HEK293 (cell line): ENCODE data around the gene CCDC14.

Experiments used
- IKZF3 ChIP-seq: fragments of 450-650 bp; IDR thresholded peaks from 2 replicates; pipeline ENCODE4 v1.5.0; 2018; ENCODE audit warnings: missing biosample characterization, mild to moderate bottlenecking, missing genetic modification characterization, moderate library complexity
- SP2 ChIP-seq: fragments of 450-650 bp; formaldehyde crosslinking; IDR thresholded peaks from 2 replicates; pipeline ENCODE4 v1.5.1; 2016; ENCODE audit warnings: missing biosample characterization, missing genetic modification characterization
- SP3 ChIP-seq: fragments of 450-650 bp; formaldehyde crosslinking; IDR thresholded peaks from 2 replicates; pipeline ENCODE4 v1.5.1; 2016; ENCODE audit warnings: missing biosample characterization, missing genetic modification characterization
- TRIM28 ChIP-seq: IDR thresholded peaks from 2 replicates; pipeline ENCODE4 v1.6.1; 2011; ENCODE audit warnings: low read length, control low read depth, borderline replicate concordance
- WT1 ChIP-seq: fragments of 450-650 bp; formaldehyde crosslinking; IDR thresholded peaks from 2 replicates; pipeline ENCODE4 v1.5.1; 2016; ENCODE audit warnings: missing biosample characterization, missing genetic modification characterization
- ZBTB17 ChIP-seq: fragments of 450-650 bp; formaldehyde crosslinking; IDR thresholded peaks from 2 replicates; pipeline ENCODE4 v1.5.1; 2016; ENCODE audit warnings: missing biosample characterization, missing genetic modification characterization
- ZBTB20 ChIP-seq: fragments of 450-650 bp; formaldehyde crosslinking; IDR thresholded peaks from 2 replicates; pipeline ENCODE4 v1.5.1; 2016; ENCODE audit warnings: missing biosample characterization, missing genetic modification characterization
- ZBTB8A ChIP-seq: fragments of 450-650 bp; formaldehyde crosslinking; IDR thresholded peaks from 2 replicates; pipeline ENCODE4 v1.5.1; 2016; ENCODE audit warnings: missing biosample characterization, missing genetic modification characterization
- ZNF121 ChIP-seq: fragments of 450-650 bp; formaldehyde crosslinking; IDR thresholded peaks from 2 replicates; pipeline ENCODE4 v1.5.1; 2016; ENCODE audit warnings: missing biosample characterization, missing genetic modification characterization
- ZNF184 ChIP-seq: fragments of 450-650 bp; IDR thresholded peaks from 2 replicates; pipeline ENCODE4 v1.5.1; 2018; ENCODE audit warnings: missing biosample characterization, mild to moderate bottlenecking, missing genetic modification characterization
- ZNF19 ChIP-seq: fragments of 450-650 bp; formaldehyde crosslinking; IDR thresholded peaks from 2 replicates; pipeline ENCODE4; 2016; ENCODE audit warnings: missing biosample characterization, missing genetic modification characterization, low read depth
- ZNF223 ChIP-seq: fragments of 450-650 bp; formaldehyde crosslinking; IDR thresholded peaks from 2 replicates; pipeline ENCODE4 v1.5.1; 2016; ENCODE audit warnings: missing biosample characterization, missing genetic modification characterization
- ZNF248 ChIP-seq: fragments of 450-650 bp; formaldehyde crosslinking; IDR thresholded peaks from 2 replicates; pipeline ENCODE4 v1.5.1; 2017; ENCODE audit warnings: missing biosample characterization, missing genetic modification characterization
- ZNF266 ChIP-seq: fragments of 450-650 bp; formaldehyde crosslinking; IDR thresholded peaks from 2 replicates; pipeline ENCODE4 v1.5.1; 2016; ENCODE audit warnings: missing biosample characterization, missing genetic modification characterization, low read depth
- ZNF324 ChIP-seq: fragments of 450-650 bp; formaldehyde crosslinking; IDR thresholded peaks from 2 replicates; pipeline ENCODE4 v1.5.1; 2016; ENCODE audit warnings: missing biosample characterization, missing genetic modification characterization
- ZNF529 ChIP-seq: fragments of 450-650 bp; formaldehyde crosslinking; IDR thresholded peaks from 2 replicates; pipeline ENCODE4 v1.5.1; 2017; ENCODE audit warnings: missing genetic modification characterization, missing biosample characterization; ENCODE audit not compliant: insufficient replicate concordance
- ZNF549 ChIP-seq: fragments of 450-650 bp; IDR thresholded peaks from 2 replicates; pipeline ENCODE4 v1.5.1; 2018; ENCODE audit warnings: missing biosample characterization, missing genetic modification characterization, mild to moderate bottlenecking, inconsistent platforms, moderate library complexity
- ZNF596 ChIP-seq: fragments of 450-650 bp; IDR thresholded peaks from 2 replicates; pipeline ENCODE4 v1.5.0; 2018; ENCODE audit warnings: missing biosample characterization, mild to moderate bottlenecking, missing genetic modification characterization, moderate library complexity
- ZNF624 ChIP-seq: fragments of 450-650 bp; formaldehyde crosslinking; IDR thresholded peaks from 2 replicates; pipeline ENCODE4 v1.5.1; 2017; ENCODE audit warnings: missing biosample characterization, missing genetic modification characterization
- ZNF660 ChIP-seq: fragments of 450-650 bp; IDR thresholded peaks from 2 replicates; pipeline ENCODE4 v1.5.1; 2018; ENCODE audit warnings: missing biosample characterization, mild to moderate bottlenecking, missing genetic modification characterization
- ZNF768 ChIP-seq: fragments of 450-650 bp; formaldehyde crosslinking; IDR thresholded peaks from 2 replicates; pipeline ENCODE4 v1.5.1; 2018; ENCODE audit warnings: missing biosample characterization, mild to moderate bottlenecking, missing genetic modification characterization
- ZNF830 ChIP-seq: fragments of 450-650 bp; IDR thresholded peaks from 2 replicates; pipeline ENCODE4 v1.5.0; 2018; ENCODE audit warnings: missing biosample characterization, missing genetic modification characterization, low read depth, mild to moderate bottlenecking, moderate library complexity
- ZSCAN30 ChIP-seq: fragments of 450-650 bp; IDR thresholded peaks from 2 replicates; pipeline ENCODE4 v1.5.1; 2018; ENCODE audit warnings: missing biosample characterization, mild to moderate bottlenecking, missing genetic modification characterization, moderate library complexity
- ZXDB ChIP-seq: fragments of 450-650 bp; formaldehyde crosslinking; IDR thresholded peaks from 2 replicates; pipeline ENCODE4 v1.5.1; 2016; ENCODE audit warnings: missing biosample characterization, missing genetic modification characterization
- TF ChIP-seq, protein P1 (sequence below): fragments of 450-650 bp; formaldehyde crosslinking; IDR thresholded peaks from 2 replicates; pipeline ENCODE4 v1.5.1; 2016; ENCODE audit warnings: missing biosample characterization, missing genetic modification characterization, borderline replicate concordance
- TF ChIP-seq, protein P2 (sequence below): fragments of 450-650 bp; formaldehyde crosslinking; optimal IDR thresholded peaks from 2 replicates; pipeline ENCODE3; 2016; ENCODE audit warnings: missing biosample characterization, mild to moderate bottlenecking, missing genetic modification characterization
- TF ChIP-seq, protein P3 (sequence below): fragments of 450-650 bp; formaldehyde crosslinking; IDR thresholded peaks from 2 replicates; pipeline ENCODE4 v1.5.1; 2016; ENCODE audit warnings: missing biosample characterization, missing genetic modification characterization
- TF ChIP-seq, protein P4 (sequence below): fragments of 450-650 bp; formaldehyde crosslinking; IDR thresholded peaks from 2 replicates; pipeline ENCODE4 v1.5.1; 2016; ENCODE audit warnings: missing biosample characterization, missing genetic modification characterization, low read depth
- TF ChIP-seq, protein P5 (sequence below): fragments of 450-650 bp; formaldehyde crosslinking; IDR thresholded peaks from 2 replicates; pipeline ENCODE4 v1.5.1; 2016; ENCODE audit warnings: missing biosample characterization, missing genetic modification characterization
- TF ChIP-seq, protein P6 (sequence below): fragments of 450-650 bp; formaldehyde crosslinking; IDR thresholded peaks from 2 replicates; pipeline ENCODE4 v1.5.1; 2017; ENCODE audit warnings: missing biosample characterization, missing genetic modification characterization

The CCDC14 gene

DNA sequence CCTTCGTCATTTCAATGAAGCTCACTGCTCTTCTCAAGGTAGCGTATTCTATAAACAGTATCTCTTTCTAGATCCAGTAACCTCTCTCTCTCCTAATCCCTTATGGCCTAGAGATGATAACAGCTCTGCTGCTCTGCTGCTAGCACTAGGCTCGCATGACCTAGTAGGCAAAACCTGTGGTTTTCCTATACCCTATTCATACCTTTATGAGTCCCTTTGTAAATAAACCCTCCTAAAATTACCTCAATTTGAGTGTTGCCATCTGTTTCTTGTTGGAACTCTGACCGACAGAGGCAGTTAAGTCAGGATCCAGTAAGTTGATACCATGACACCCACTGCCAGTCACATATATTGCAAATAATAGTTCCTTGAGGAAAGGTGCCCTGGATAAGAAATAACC is 7.3 kb downstream of the CCDC14 start (continued):
- TF ChIP-seq, protein P1, sequence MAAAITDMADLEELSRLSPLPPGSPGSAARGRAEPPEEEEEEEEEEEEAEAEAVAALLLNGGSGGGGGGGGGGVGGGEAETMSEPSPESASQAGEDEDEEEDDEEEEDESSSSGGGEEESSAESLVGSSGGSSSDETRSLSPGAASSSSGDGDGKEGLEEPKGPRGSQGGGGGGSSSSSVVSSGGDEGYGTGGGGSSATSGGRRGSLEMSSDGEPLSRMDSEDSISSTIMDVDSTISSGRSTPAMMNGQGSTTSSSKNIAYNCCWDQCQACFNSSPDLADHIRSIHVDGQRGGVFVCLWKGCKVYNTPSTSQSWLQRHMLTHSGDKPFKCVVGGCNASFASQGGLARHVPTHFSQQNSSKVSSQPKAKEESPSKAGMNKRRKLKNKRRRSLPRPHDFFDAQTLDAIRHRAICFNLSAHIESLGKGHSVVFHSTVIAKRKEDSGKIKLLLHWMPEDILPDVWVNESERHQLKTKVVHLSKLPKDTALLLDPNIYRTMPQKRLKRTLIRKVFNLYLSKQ (tag by site-specific recombination): no peak
- TF ChIP-seq ZBTB20 (tag by site-specific recombination): no peak
- TF ChIP-seq ZNF768: no peak
- no peak for TF ChIP-seq ZNF184 (tag by site-specific recombination)
- TF ChIP-seq, protein P2, sequence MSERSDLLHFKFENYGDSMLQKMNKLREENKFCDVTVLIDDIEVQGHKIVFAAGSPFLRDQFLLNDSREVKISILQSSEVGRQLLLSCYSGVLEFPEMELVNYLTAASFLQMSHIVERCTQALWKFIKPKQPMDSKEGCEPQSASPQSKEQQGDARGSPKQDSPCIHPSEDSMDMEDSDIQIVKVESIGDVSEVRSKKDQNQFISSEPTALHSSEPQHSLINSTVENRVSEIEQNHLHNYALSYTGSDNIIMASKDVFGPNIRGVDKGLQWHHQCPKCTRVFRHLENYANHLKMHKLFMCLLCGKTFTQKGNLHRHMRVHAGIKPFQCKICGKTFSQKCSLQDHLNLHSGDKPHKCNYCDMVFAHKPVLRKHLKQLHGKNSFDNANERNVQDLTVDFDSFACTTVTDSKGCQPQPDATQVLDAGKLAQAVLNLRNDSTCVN (tag by site-specific recombination): no peak
- TF ChIP-seq ZNF266 (tag by site-specific recombination): no peak
- no peak for TF ChIP-seq ZNF529 (tag by site-specific recombination)
- TF ChIP-seq ZSCAN30 (tag by site-specific recombination): no peak
- TF ChIP-seq ZNF660 (tag by site-specific recombination): no peak
- no peak for TF ChIP-seq ZNF248 (tag by site-specific recombination)
- TF ChIP-seq, protein P3, sequence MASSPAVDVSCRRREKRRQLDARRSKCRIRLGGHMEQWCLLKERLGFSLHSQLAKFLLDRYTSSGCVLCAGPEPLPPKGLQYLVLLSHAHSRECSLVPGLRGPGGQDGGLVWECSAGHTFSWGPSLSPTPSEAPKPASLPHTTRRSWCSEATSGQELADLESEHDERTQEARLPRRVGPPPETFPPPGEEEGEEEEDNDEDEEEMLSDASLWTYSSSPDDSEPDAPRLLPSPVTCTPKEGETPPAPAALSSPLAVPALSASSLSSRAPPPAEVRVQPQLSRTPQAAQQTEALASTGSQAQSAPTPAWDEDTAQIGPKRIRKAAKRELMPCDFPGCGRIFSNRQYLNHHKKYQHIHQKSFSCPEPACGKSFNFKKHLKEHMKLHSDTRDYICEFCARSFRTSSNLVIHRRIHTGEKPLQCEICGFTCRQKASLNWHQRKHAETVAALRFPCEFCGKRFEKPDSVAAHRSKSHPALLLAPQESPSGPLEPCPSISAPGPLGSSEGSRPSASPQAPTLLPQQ (tag by site-specific recombination): no peak
- no peak for TF ChIP-seq ZNF19 (tag by site-specific recombination)
- TF ChIP-seq ZNF324 (tag by site-specific recombination): no peak
- TF ChIP-seq, protein P4, sequence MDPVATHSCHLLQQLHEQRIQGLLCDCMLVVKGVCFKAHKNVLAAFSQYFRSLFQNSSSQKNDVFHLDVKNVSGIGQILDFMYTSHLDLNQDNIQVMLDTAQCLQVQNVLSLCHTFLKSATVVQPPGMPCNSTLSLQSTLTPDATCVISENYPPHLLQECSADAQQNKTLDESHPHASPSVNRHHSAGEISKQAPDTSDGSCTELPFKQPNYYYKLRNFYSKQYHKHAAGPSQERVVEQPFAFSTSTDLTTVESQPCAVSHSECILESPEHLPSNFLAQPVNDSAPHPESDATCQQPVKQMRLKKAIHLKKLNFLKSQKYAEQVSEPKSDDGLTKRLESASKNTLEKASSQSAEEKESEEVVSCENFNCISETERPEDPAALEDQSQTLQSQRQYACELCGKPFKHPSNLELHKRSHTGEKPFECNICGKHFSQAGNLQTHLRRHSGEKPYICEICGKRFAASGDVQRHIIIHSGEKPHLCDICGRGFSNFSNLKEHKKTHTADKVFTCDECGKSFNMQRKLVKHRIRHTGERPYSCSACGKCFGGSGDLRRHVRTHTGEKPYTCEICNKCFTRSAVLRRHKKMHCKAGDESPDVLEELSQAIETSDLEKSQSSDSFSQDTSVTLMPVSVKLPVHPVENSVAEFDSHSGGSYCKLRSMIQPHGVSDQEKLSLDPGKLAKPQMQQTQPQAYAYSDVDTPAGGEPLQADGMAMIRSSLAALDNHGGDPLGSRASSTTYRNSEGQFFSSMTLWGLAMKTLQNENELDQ (tag by site-specific recombination): no peak
- no peak for TF ChIP-seq ZNF830 (tag by site-specific recombination)
- TF ChIP-seq ZNF549 (tag by site-specific recombination): 0 out of 2 replicates have a peak, but pooled peaks have one; percentile 2
- TF ChIP-seq, protein P5, sequence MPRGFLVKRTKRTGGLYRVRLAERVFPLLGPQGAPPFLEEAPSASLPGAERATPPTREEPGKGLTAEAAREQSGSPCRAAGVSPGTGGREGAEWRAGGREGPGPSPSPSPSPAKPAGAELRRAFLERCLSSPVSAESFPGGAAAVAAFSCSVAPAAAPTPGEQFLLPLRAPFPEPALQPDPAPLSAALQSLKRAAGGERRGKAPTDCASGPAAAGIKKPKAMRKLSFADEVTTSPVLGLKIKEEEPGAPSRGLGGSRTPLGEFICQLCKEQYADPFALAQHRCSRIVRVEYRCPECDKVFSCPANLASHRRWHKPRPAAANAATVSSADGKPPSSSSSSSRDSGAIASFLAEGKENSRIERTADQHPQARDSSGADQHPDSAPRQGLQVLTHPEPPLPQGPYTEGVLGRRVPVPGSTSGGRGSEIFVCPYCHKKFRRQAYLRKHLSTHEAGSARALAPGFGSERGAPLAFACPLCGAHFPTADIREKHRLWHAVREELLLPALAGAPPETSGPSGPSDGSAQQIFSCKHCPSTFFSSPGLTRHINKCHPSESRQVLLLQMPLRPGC (tag by site-specific recombination): no peak
- TF ChIP-seq TRIM28: no peak
- TF ChIP-seq ZXDB (tag by site-specific recombination): peak; percentile 60
- no peak for TF ChIP-seq ZNF223 (tag by site-specific recombination)
- TF ChIP-seq SP2 (tag by site-specific recombination): no peak
- TF ChIP-seq ZNF121 (tag by site-specific recombination): no peak
- TF ChIP-seq IKZF3 (tag by site-specific recombination): no peak
- no peak for TF ChIP-seq SP3 (tag by site-specific recombination)
- no peak for TF ChIP-seq ZNF596 (tag by site-specific recombination)
- no peak for TF ChIP-seq ZBTB17
- no peak for TF ChIP-seq ZBTB8A
- TF ChIP-seq ZNF624 (tag by site-specific recombination): no peak
- TF ChIP-seq, protein P6, sequence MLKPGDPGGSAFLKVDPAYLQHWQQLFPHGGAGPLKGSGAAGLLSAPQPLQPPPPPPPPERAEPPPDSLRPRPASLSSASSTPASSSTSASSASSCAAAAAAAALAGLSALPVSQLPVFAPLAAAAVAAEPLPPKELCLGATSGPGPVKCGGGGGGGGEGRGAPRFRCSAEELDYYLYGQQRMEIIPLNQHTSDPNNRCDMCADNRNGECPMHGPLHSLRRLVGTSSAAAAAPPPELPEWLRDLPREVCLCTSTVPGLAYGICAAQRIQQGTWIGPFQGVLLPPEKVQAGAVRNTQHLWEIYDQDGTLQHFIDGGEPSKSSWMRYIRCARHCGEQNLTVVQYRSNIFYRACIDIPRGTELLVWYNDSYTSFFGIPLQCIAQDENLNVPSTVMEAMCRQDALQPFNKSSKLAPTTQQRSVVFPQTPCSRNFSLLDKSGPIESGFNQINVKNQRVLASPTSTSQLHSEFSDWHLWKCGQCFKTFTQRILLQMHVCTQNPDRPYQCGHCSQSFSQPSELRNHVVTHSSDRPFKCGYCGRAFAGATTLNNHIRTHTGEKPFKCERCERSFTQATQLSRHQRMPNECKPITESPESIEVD (tag by site-specific recombination): peak; percentile 34; the same call in 1 of the 2 replicates
- peak; percentile 47; the same call in 1 of the 2 replicates for TF ChIP-seq WT1 (tag by site-specific recombination)
- TF ChIP-seq, all 188 proteins: peak for 13
